Inferior parietal cortex (tissue), 1 donor: Measurements from ENCODE around the gene GAS2L2.

Experiments used
- DNase-seq: peaks from one replicate; pipeline ENCODE4 v3.0.0-alpha.2; 2016; ENCODE audit errors: extremely low spot score

Gene GAS2L2

GRCh38 chr17:35752945-35753764, at the start of gene GAS2L2:
GAS2L2 (minus strand) TSS chr17:35753239; CDS start chr17:35752850, 389 bp downstream.
- DNase-seq, result no peak

GRCh38 chr17:35801583-35802224, 48.7 kb upstream of the GAS2L2 start:
- DNase-seq, result no peak

GRCh38 chr17:35799942-35800341, 46.9 kb upstream of the GAS2L2 start:
- DNase-seq, result peak; percentile 59

- DNase-seq, result no peak
Observed at GRCh38 chr17:35797918-35798317, 44.9 kb upstream of the GAS2L2 start.

DNA sequence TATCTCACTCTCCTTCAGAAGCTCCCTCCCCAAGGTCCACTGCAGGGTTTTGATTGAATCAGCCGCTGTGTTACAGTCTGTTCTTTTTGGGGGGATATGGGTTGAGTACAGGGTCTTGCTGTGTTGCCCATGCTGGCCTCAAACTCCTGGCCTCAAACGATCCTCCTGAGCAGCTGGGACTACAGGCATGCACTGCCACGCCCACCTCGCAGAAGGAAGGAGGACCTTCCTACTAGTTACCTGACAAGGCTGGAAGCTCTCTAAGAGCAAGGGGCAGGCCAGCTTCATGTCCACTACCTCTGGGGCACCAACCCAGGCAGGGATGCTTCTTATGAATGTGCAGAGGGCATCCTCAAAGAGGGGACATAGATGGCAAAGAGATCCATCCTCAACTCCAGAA, 44.3 kb upstream of the GAS2L2 start:
- DNase-seq, result no peak

DNA sequence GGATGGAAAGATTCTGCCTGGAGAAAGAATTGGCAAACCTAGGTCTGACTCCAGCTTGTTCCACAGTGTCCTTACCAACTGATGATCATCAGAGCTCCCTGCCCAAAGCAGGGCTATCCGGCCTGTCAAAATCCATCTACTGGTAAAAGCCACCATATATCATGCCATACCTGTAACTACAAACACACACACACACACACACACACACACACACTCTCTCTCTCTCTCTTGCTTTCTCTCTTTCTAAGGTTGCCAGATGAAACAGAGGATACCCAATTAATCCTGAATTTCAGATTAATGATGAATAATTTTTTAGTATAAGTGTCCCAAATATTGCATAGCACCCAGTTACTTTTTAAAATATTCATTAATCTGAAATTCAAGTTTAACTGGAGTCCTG, 43.9 kb upstream of the GAS2L2 start:
- DNase-seq, result no peak

- DNase-seq, result no peak
Observed at GRCh38 chr17:35795871-35796265, 42.8 kb upstream of the GAS2L2 start.

DNA sequence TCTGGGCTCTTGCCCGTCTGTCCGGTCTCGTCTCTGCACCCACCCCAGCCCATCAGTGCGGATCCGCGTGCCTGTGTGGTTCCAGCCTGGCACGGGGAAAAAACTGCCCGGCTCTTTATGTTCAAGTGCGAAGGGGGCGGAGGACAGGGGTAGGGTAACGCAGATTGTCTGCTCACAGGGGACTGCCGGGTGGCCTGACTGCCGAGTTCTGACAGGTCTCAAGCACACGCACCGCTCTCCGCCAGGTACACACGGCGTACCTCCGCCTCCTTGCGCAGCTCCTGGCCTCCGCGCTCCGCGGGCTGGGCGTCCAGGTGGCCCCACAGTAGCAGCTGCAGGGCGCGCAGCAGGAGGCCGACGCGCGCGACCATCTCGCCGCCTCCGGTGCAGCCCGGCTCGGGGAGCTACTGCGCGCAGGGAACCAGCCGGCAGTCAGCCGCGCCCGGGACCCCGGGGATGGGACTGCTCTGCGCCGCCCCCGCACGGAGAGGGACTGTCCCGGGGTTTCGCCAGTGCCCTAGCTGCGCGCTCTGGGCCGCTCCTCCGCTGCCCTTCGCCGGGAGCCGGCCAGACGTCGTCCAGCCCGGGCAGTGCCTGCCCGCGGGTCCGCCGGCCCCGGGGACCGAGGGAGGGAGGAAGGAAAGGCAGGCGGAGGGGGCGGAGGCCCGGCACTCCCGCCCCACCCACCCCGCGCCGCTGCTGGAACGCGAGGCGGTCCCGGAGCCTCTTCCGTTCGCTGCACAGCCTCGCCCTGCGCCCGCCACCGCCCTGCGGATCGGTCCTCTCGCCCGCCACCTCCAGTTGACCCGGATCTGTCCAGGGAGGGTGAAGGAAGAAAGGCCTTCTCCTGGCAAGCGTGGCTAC, 42.2 kb upstream of the GAS2L2 start, which contains the start of gene MMP28:
Gene MMP28, minus strand, starts transcription at position 635 of the 864 bp plus-strand sequence. Its CDS starts 264 bp downstream, at position 371.
- no peak for DNase-seq

GRCh38 chr17:35793257-35793656, 40.2 kb upstream of the GAS2L2 start:
- no peak for DNase-seq

DNA sequence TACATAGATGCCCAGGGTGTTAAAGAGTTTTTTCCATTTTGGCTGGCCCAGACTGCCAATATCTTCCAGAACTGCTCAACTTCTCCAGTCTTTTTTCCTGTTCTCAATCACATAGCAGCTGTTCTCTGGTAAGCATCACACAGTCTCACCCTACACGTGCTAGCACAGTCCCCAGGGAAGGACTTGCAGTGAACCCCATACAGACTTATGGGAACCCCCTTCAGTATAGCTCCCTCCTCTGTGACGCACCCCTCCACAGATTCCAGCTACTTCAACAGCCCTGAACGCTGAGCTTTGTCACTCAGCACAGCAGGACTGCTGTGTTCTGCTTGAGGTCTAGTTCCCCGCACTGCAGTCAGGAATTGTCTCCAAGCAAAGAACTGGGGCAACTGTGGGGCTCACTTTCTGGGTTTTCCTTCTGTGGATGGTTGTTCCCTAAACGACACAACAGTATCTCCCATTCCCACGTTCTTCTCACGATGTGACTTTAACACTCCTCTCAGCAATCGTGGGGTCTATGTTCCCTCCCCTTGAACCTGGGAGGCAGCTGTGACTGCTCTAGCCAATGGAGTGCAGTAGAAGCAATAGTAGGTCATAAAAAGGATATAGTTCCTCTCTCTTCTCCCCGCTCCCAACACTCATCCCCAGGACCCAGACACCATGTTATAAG, 38.8 kb upstream of the GAS2L2 start:
- DNase-seq, result no peak

GRCh38 chr17:35790841-35791240, 37.8 kb upstream of the GAS2L2 start:
- no peak for DNase-seq

DNA sequence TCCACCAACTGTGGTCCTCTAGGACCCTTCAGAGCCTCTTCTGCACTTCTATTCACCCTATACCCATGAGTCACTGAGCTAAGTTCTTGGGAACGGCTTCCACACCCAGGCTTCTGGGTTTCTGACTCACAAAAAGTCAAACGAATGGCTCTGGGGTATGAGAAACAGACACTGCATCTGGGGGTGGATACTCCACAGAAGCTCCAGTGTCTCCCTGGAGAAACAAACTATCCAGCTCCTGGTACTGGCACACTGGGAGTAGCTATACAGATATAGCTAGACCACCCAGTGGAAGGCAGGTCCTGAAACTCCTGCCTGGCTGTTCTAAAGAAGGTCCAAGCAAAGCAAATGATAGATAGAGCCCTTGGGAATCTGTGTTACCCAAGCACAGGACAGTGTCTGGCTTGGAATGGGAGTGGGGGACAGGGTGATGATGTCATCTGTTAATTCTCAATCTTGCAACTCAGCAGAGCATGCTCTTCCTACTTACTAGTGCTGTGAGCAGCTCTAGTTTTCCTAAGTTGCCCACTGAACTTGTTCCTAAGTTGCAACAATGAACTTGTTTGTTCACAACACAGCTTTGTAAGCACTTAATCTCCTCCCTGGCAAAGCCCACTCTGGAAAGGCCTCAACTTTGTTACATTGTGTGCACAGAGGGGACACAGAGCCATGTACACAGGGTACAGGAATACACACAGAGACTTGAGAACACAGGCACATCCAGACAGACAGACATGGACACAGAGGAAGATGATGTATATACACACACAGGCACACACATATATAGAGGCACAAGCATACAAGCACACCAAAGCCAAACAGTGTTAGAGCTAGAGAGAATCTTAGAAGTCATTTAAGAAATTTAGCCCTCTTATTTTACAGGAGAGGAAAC, 35.7 kb upstream of the GAS2L2 start:
- DNase-seq, result no peak

DNA sequence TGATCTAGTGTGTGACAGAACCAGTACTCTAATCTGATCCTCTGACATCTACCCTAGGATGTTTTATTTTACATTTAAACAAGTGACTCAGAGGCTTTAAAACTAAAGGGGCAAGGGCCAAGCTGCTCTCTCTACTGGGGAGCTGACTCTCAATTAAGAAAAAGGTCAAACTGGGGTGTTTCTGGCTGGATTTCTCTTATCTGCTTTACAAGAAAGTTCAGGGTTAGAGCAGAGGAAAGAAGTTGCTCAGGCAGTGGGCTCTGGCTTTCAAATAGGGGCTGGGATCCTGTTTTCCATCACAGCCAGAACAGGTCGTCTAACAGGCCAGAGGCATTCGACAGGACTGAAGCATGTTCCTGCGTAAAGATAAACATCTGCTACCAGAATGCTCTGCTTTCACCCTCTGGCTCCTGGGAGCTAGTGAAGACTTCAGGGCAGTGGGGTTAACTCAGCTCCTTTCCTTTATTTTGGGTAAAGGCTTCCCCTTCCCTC, 33.9 kb upstream of the GAS2L2 start:
- no peak for DNase-seq

- DNase-seq, result no peak
Observed at GRCh38 chr17:35784895-35785294, 31.9 kb upstream of the GAS2L2 start.

DNA sequence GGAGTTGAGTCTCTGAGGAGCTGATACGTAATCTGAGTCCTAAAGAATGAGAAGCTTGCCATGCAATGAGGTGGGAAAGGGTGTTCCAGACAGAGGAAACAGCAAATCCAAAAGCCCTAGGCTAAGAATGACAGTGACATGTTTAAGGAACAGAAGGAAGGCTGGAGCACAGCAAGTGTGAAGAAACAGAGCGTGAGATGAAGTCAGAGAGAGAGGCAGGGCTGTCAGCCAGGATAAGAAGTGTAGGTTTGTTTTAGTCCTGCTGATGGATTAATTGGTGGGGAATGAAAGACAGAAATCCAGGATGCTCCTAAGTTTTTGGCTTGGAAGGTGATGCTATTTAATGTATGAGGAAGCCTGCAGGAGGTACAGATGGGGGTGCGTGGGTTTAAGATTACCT, 27.9 kb upstream of the GAS2L2 start:
- no peak for DNase-seq

DNA sequence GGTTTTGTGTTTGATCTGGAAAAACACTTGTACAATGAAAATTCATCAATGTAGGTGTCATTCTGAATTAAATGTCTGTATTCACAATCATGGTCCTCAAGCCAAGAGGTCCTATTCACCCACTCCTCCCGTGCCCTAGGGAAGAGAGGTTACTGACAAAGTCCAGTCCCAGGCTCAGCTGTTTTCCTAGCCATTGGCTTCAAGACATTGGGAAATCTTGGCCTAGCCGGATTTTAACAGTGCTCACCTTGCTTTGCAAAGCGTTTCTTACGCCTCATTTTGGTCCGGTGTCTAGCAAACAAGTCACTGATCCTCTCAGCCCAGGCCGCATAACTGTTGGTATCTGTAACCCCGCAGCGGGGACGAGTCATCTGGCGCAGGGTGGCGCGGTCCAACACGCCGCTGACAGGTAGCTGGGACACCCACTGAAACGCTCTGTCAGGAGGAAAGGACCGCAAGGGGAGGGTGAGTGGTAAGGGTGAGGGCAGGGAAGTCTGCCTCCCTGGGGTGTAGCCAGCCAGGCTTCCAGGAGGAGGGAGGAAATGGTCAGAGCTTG, 25.7 kb upstream of the GAS2L2 start:
- DNase-seq, result no peak

DNA sequence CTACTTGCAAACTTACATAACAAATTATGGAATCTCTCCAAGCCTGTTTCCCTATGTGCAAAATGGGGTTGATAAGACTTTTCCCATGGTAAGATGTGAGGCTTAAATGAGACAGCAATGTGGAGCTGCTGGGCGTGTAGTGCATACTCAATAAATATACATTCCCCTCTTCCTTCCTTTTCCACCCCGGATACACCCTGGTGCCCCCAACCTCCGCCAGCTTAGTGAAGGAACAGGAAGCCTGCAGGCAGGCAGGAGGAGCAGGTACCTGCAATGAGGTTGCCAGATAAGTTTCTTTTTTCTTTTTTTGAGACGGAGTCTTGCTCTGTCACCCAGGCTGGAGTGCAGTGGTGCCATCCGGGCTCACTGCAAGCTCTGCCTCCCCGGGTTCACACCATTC, 22.5 kb upstream of the GAS2L2 start:
- no peak for DNase-seq

DNA sequence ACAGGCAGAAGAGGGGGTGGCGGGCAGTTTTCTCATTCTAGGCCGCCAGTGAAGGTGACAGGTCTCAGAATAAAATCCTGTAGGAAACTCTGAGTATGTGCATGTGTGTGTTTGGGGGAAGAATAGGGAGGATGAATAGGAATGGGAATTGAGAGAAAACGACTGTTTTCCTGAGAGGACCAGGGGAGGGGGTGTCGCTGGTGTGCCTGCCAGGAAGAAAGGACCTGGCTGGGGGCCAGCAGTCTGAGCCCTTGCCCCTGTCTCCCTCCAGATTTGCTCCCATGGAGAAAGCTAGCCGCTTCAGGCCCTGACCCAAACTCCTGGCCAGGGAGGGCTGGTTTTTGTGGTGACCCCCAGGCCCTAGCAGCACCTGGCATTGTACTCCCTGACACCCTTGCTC, 22.0 kb upstream of the GAS2L2 start:
- DNase-seq, result no peak

DNA sequence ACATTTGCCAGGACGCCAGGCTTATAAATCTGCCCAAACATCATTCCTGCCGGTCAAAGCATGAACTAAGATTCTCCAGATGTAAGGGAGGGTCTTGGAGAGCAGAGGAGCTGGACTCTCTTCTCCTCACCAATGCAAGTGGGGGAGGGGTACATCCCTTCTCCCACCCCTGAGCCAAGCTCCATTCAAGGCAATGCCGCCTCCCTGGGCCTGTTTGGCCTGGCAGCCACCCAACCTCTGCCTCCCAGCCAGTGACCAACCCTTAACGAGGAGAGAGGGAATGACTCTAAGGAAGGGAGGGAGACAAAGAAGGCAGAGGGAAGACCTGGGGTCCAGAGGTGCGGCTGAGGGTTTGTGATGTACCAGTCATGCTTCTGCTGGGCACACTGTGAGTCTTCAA, 21.5 kb upstream of the GAS2L2 start:
- DNase-seq, result no peak
